ES-I3 (cell line): ENCODE data around the gene UNC13C.

ENCODE experiments used
- H3K36me3 ChIP-seq: 2 replicates; pipeline ENCODE4 v1.6.1; 2013; ENCODE audit warnings: mild to moderate bottlenecking, low read length, control low read depth, moderate library complexity; ENCODE audit not compliant: insufficient read depth
- H3K4me1 ChIP-seq: 2 replicates; pipeline ENCODE4 v1.6.1; 2013; ENCODE audit warnings: mild to moderate bottlenecking, control low read depth, low read length; ENCODE audit not compliant: insufficient read depth
- H3K9ac ChIP-seq: 2 replicates; pipeline ENCODE4 v1.6.1; 2013; ENCODE audit warnings: low read depth, mild to moderate bottlenecking, low read length, moderate library complexity
- H3K9me3 ChIP-seq: 2 replicates; pipeline ENCODE4 v1.6.1; 2013; ENCODE audit warnings: mild to moderate bottlenecking, low read length, moderate library complexity; ENCODE audit not compliant: control insufficient read depth, insufficient read depth

Gene UNC13C

GRCh38 chr15:54109014-54109413 lies 130.8 kb downstream of the UNC13C start:
- H3K36me3 ChIP-seq: no peaks in the 10 kb centered on the region
- no peak overlapping the region for H3K9ac ChIP-seq
- no peaks in the 10 kb centered on the region for H3K9me3 ChIP-seq
- H3K4me1 ChIP-seq: no peaks in the 10 kb centered on the region

GRCh38 chr15:54119051-54119450 lies 140.8 kb downstream of the UNC13C start:
- Histone ChIP-seq H3K36me3 (no peaks in the 10 kb centered on the region), H3K4me1 (no peaks in the 10 kb centered on the region), H3K9ac (no peak overlapping the region), H3K9me3 (no peaks in the 10 kb centered on the region)

GRCh38 chr15:54120949-54121463 lies 142.8 kb downstream of the UNC13C start:
- H3K36me3 ChIP-seq: no peaks in the 10 kb centered on the region
- no peaks in the 10 kb centered on the region for H3K9me3 ChIP-seq
- H3K9ac ChIP-seq: no peak overlapping the region
- H3K4me1 ChIP-seq: no peaks in the 10 kb centered on the region

GRCh38 chr15:54127574-54127973 lies 149.3 kb downstream of the UNC13C start:
- no peaks in the 10 kb centered on the region for H3K4me1 ChIP-seq
- H3K36me3 ChIP-seq: no peaks in the 10 kb centered on the region
- H3K9me3 ChIP-seq: no peaks in the 10 kb centered on the region
- no peak overlapping the region for H3K9ac ChIP-seq

- no peaks in the 10 kb centered on the region for H3K4me1 ChIP-seq
- H3K9me3 ChIP-seq: no peaks in the 10 kb centered on the region
- H3K9ac ChIP-seq: no peak overlapping the region
- H3K36me3 ChIP-seq: no peaks in the 10 kb centered on the region
These were observed 153.2 kb downstream of the UNC13C start for GRCh38 chr15:54131410-54131809.

- no peaks in the 10 kb centered on the region for H3K4me1 ChIP-seq
- no peak overlapping the region for H3K9ac ChIP-seq
- no peaks in the 10 kb centered on the region for H3K9me3 ChIP-seq
- H3K36me3 ChIP-seq: no peaks in the 10 kb centered on the region
These were observed 170.9 kb downstream of the UNC13C start for GRCh38 chr15:54149115-54149531.

- Histone ChIP-seq H3K36me3 (no peaks in the 10 kb centered on the region), H3K9ac (no peak overlapping the region), H3K4me1 (no peaks in the 10 kb centered on the region), H3K9me3 (no peaks in the 10 kb centered on the region)
These were observed 172.0 kb downstream of the UNC13C start for GRCh38 chr15:54150255-54150654.

DNA sequence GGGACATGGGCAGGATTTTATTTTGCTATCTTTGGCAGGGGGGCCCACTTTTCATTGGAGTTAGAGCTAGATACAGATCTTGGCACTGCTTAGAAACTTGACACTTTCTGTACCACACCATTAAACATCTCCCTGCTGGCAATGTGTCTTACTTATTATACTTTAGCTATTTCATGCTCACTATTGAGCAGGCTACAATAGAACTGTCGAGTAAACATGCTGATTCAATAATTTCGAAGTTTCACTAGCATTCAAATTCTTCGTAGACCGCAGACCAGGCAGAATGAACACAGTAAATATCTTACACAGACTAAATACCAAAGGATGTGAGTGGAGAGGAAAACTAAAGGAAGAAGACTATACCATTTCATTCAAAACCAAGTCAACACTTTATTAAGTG lies 180.8 kb downstream of the UNC13C start:
- Histone ChIP-seq H3K9me3 (no peaks in the 10 kb centered on the region), H3K36me3 (no peaks in the 10 kb centered on the region), H3K4me1 (no peaks in the 10 kb centered on the region), H3K9ac (no peak overlapping the region)

DNA sequence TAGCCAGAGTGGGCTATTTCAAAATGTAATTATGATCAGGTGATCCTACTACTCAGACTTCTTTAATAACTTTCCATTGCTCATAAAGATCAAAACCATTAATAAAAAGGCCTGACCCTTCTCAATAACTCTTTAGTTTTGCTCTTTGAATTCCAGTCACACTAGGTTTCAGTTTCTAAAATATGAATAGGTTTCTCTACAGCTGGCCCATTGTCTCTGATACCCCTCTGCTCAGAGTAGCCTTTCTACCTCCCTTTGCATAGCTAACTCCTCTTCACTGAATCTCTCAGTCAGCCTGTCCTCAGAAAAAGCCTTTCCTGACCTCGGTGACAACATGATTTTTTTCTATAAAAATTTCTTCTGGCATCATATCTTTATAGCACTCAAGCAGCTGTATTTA lies 209.1 kb downstream of the UNC13C start:
- H3K9me3 ChIP-seq: no peaks in the 10 kb centered on the region
- no peak overlapping the region for H3K9ac ChIP-seq
- no peaks in the 10 kb centered on the region for H3K4me1 ChIP-seq
- H3K36me3 ChIP-seq: no peaks in the 10 kb centered on the region

DNA sequence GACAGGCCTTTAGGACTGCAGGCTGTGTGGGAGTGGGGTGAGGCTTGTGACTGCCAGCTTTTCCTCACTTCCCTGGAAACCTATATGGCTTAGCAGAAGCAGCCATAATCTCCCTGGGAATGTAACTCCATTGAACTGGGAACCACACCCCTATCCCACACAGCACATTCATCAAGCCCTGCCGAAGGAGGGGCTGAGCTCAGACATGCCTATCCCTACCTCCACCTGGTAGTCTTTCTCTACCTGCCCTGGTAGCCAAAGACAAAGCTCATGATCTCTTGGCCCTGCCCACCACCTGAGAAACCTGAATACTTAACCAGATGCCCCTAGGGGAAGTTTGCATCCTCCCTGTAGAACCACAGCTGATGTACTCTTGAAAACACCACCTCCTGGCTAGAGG lies 219.8 kb downstream of the UNC13C start:
- Histone ChIP-seq H3K36me3 (no peaks in the 10 kb centered on the region), H3K9ac (no peak overlapping the region), H3K4me1 (no peaks in the 10 kb centered on the region), H3K9me3 (no peaks in the 10 kb centered on the region)

DNA sequence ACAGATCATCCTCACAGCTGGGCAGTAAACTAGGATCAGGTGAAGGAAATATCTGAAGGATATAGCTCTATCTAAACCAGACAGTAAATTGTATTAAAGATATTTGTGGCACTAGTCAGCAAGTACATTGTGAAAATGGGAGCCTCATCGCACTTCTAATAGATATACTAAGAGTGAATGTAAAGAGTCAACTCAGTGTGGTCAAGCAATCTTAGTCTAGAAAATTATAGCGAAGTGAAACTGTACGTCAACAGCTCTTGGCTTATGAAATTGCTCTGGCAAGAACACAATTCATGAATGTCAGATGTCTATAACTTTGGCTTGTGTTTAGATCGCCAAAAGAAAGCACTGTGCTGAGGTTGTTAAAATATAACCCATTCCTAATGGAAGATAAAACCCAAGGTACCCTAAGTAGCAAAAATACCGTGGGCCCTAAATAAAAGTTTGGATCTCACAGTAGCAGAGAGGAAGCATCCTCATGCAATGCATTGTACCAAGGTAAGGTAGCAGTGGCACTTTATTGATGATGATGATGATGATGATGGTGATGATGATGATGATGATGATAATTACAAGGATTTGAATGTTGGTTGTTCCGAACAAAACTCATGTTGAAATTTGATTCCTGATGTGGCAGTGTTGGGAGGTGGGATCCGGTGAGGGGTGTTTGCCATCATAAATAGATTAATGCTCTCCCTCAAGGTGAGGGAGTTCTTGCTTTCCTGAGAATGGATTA lies 228.5 kb downstream of the UNC13C start:
- no peak overlapping the region for H3K9ac ChIP-seq
- H3K9me3 ChIP-seq: no peaks in the 10 kb centered on the region
- H3K36me3 ChIP-seq: no peaks in the 10 kb centered on the region
- H3K4me1 ChIP-seq: no peaks in the 10 kb centered on the region

DNA sequence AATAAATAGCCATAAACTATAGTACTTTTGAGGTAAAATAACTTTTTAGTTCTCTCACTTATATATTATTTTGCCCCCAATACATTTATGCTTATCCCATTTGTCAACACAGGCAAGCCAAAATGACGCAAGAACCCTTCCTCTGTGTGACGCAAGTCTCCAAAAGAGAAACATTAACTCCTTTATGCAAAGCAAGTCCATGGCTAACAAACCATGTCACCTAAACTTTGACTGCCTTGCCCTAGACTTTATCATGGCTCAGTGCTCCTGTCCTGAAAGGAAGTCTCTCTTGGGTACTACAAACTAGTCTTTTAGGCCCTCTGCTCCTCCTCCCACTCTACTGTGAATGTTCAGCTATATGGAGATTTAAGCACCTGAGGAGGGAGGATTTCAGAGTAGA lies 230.5 kb downstream of the UNC13C start:
- Histone ChIP-seq H3K9me3 (no peaks in the 10 kb centered on the region), H3K9ac (no peak overlapping the region), H3K4me1 (no peaks in the 10 kb centered on the region), H3K36me3 (no peaks in the 10 kb centered on the region)

DNA sequence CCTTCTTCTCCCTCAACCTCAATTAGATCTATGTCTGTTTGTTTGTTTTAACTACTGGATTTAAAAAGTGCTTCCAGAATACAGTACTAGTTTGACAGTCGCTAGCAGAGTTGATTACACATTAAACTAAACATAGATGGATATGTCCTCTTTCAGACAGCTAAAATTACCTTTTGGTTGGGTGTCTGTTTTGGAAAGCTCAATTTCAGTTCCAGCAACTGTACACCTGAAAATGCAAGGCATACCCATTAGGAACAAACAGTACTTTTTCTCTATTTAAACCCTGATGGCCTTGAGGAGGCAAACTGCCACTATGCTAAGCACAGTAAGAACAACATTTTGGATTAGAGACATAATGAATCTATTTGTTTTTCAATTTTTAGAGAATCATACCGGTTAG lies 234.4 kb downstream of the UNC13C start:
- H3K36me3 ChIP-seq: no peaks in the 10 kb centered on the region
- H3K9ac ChIP-seq: no peak overlapping the region
- H3K4me1 ChIP-seq: no peaks in the 10 kb centered on the region
- no peaks in the 10 kb centered on the region for H3K9me3 ChIP-seq

DNA sequence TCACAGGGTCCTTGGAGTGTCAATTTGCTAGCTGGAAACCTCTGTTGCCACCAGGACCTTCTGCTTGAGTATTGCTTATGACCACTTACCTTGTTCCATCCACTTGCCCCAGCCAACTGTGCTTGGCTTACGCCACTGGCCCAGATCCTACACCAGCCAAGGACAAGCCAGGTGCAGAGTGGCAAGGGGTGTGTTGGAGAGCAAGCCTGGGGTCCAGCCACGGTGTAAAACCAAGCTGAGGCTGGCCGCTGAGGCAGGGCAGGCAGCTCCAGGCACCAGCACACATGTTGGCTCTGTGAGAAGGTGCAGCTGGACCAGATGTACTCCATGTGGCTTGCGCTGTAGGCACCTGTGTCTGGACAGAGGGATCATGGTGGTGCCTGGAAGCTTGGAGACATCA lies 248.2 kb downstream of the UNC13C start:
- Histone ChIP-seq H3K36me3 (no peaks in the 10 kb centered on the region), H3K9ac (no peak overlapping the region), H3K9me3 (no peaks in the 10 kb centered on the region), H3K4me1 (no peaks in the 10 kb centered on the region)

DNA sequence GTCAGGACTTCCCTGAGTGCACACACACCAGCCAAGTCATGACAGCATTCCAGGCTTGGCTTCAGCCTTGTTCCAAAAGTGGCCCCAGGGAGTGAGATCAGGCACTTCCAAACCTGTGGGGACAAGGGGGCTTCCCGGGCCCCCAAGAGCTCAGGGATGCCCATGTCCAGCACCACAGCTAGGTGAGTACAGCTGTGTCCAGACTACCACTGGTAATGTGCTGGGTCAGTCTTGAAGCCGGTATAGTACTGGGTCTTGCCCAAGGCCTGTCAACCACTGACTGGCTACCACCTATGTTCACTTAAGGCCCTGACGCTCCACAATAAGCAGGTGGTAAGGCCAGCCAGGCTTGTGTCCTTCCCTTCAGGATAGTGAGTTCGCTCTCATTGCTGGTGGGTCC lies 249.3 kb downstream of the UNC13C start:
- Histone ChIP-seq H3K9ac (no peak overlapping the region), H3K4me1 (no peaks in the 10 kb centered on the region), H3K36me3 (no peaks in the 10 kb centered on the region), H3K9me3 (no peaks in the 10 kb centered on the region)
